Retinal pigment epithelial cell (primary cell): ENCODE results near the gene ASPA.

Experiments used
- DNase-seq: peaks from one replicate; pipeline ENCODE4 v3.0.0-alpha.2; 2010; ENCODE audit warnings: low read depth
- H3K4me3 ChIP-seq: 2 replicates; pipeline ENCODE4 v1.5.1; 2011; ENCODE audit warnings: mild to moderate bottlenecking, low read length, control low read depth, moderate library complexity
- TF ChIP-seq, protein P1 (sequence below): conservative IDR thresholded peaks from 2 replicates; pipeline ENCODE4 v1.5.1; 2011; ENCODE audit warnings: low read depth, low read length, control low read depth, inconsistent platforms

The ASPA gene

DNA sequence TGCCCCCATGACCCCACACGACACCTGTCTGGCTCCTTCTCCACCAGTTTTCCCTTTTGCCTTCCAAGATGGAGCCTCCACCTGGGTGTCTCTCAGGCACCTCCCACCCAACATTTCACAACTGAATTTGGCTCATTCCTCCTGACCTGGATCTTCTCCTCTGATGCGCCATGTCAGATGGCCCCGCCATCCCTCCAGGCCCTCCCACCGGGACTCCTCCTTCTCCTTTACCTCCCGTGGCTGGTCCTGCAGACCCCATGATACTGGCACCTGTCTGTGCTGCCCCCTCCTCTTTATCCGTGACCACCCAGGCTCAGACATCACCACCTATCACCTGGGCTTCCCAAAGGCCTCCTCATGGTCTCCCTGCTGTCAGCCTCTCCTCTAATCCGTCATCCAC lies 77.1 kb downstream of the ASPA start:
- no peak for DNase-seq
- H3K4me3 ChIP-seq = no peak overlapping the region
- TF ChIP-seq, protein P1, sequence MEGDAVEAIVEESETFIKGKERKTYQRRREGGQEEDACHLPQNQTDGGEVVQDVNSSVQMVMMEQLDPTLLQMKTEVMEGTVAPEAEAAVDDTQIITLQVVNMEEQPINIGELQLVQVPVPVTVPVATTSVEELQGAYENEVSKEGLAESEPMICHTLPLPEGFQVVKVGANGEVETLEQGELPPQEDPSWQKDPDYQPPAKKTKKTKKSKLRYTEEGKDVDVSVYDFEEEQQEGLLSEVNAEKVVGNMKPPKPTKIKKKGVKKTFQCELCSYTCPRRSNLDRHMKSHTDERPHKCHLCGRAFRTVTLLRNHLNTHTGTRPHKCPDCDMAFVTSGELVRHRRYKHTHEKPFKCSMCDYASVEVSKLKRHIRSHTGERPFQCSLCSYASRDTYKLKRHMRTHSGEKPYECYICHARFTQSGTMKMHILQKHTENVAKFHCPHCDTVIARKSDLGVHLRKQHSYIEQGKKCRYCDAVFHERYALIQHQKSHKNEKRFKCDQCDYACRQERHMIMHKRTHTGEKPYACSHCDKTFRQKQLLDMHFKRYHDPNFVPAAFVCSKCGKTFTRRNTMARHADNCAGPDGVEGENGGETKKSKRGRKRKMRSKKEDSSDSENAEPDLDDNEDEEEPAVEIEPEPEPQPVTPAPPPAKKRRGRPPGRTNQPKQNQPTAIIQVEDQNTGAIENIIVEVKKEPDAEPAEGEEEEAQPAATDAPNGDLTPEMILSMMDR = no peak
